Measurements from ENCODE around the gene ITPR3.
"Not testable (repeated sequence)": the region's sequence is repeated elsewhere in the genome, so short reads cannot be mapped to it uniquely, and the experiment has no call there.

The ITPR3 gene

GRCh38 chr6:33591424-33592032 is 29.6 kb upstream of the ITPR3 start:
- no peak for DNase-seq

DNA sequence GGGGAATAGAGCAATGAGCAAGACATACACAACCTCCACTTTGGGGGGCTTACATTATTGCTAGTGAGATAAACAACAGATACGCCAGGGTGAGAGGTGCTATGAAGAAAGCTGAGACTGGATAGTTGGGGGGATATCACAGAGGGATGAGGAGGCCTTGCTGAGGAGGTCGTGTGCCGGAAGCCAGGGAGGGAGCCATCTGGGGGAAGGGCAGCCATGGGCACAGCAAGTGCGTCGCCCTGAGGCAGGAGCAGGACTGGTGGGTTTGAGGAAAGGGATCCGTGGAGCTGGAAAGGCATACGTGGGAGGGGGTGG is 28.9 kb upstream of the ITPR3 start:
- no peak for DNase-seq

DNA sequence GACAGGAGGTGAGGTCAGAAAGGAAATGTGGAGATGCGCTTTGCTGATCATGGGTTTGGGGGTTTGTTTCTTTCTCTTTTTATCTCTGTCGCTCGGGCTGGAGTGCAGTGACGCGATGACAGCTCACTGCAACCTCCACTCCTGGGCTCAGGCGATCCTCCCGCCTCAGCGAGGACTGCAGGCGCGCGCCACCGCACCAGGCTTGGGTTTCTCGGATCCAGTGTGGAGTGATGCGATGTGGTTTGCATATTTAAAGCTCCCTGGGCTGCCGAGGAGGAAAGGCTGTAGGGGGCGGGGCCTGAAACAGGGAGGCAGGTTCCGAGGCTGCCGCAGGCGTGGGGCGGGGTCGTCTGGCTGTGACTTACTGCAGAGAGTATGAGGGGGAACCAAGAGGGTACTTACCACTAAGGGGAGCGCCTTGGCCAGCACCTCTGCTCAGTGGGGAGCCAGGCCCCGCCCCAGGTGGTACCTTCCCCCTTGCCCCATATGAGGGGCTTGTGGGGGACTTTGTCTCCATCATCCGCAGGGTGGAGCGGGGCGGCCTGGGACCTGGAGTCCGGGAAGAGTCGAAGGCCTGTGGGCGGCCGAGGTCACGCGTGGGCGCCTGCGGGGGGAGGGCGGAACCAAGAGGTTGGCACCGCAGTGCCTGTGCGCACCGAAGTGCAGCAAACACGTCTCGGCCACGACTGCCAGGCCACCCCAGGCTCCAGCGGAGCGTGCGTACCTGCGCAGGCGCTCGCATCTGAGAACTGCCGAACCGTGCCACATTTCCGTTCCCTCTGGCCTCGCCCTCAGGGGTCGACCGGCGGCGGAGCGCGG is 28.3 kb upstream of the ITPR3 start:
- no peak for DNase-seq

DNA sequence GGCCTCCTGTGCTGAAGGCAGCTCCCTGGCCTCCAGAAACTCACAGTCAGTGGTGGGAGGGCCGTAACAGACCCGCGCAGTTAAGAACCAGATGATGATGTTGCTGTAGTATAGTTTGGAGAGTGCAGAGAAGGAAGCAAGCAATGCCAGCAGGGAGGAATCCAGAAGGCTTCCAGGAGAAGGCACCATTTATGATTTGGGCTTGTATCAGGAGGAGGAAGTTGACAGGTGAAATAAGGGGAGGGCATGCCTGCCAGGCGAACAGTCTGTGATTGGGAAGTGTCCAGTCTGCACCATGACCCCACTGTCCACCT is 27.8 kb upstream of the ITPR3 start:
- no peak for DNase-seq

DNA sequence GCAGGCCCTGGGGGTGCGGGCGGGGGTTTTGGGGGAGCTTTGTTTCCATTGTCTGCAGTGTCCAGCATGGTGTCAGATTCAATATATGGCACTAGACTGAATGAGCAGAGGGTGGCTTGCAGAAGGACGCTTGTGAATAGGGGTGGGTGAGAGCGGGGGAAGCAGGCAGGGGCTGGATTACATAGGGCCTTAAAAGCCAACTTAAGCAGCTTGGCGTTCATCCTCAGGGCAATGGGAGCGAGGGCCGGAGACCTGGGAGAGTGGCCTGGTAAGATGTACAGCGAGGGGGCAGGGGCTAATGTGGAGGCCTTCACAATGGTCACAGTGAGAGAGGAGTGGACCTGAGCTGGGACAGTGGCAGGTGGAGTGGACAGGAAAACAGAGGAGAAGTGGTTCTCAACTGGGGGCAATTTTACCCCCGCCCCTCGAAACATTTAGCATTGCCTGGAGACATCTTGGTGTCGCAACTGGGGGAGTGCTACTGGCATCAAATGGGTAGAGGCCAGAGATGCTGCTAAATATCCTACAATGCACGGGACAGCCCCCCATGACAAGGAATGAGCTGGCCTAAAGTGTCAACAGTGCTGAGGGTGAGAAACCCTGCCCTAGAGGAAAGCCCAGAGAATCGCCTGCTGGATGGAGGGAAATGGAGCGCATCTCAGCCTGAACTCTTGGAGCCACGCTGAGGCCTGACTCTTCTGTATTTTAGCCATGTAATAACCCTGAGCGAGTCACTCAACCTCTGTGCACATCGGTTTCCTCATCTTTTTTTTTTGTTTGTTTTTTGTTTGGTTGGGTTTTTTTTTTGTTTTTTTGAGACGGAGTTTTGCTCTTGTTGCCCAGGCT is 25.9 kb upstream of the ITPR3 start:
- DNase-seq = no peak

GRCh38 chr6:33596894-33597293 is 24.2 kb upstream of the ITPR3 start:
- not testable (repeated sequence) for DNase-seq

- no peak for DNase-seq
These were observed 23.4 kb upstream of the ITPR3 start for GRCh38 chr6:33597551-33598322.

- DNase-seq = no peak
These were observed 21.6 kb upstream of the ITPR3 start for GRCh38 chr6:33599413-33599938.

GRCh38 chr6:33600761-33601160 is 20.4 kb upstream of the ITPR3 start:
- no peak for DNase-seq

DNA sequence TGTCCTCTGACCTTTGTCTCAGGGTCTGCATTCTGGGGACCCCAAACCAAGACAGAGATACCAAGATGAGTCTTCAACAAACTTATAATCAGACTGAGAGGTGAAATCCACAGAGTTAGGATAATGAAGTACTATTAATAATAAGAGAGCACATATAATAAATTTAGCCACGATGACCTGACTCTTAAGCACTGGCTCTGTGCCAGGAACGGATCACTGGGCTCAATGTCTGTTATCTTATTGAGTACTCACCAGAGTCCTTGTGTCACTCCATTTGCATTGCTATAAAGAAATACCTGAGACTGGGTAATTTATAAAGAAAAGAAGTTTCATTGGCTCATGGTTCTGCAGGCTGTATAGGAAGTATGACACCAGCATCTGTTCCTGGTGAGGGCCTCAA is 18.9 kb upstream of the ITPR3 start:
- DNase-seq = no peak

DNA sequence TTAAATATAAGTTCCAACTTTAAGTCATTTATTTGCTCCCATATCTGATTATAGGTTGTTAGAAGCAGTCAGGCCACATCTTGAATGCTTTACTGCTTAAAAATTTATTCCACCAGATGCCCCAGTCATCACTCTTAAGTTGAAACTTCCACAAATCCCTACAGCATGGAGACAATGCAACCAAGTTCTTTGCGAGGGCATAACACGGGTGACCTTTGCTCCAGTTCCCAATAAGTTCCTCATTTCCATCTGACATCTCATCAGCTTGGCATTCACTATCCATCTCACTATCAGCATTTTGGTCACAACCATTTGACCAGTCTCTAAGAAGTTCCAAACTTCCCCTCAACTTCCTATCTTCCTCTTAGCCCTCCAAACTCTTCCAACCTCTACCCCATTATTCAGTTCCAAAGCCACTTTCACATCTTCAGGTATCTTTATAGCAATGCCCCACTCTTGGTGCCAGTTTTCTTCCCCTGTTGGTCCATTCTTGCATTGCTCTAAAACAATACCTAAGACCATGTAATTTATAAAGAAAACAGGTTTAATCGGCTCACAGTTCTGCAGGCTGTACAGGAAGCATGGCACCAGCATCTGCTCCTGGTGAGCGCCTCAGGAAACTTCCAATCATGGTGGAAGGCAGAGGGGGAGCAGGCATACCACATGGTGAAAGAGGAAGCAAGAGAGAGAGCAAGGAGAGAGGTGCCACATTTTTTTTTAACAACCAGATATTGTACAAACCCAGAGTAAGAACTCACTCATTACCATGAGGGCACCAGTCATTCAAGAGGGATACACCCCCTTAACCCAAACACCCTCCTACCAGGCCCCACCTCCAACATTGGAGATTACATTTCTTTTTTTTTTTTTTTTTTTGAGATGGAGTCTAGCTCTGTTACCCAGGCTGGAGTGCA is 15.9 kb upstream of the ITPR3 start:
- DNase-seq = peak; percentile 30 to 47

DNA sequence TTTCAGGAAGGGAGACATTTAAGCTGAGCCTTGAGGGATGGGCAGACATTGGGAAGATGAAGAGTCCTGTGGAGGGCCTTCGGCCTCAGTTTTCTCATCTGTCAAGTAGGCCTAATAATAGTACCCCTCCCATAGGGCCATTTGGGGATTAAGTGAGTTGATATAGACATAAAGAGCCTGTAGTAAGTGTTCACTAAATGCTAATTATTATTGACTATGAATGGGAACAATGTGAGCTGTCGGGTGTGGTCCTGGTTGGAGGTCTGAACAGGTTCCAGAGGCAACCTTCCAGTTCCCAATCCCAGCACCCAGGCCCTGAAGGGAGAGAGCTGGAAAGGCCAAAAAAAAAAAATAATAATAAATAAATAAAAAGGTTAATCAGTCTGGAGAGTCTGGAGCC is 14.5 kb upstream of the ITPR3 start:
- DNase-seq = no peak

DNA sequence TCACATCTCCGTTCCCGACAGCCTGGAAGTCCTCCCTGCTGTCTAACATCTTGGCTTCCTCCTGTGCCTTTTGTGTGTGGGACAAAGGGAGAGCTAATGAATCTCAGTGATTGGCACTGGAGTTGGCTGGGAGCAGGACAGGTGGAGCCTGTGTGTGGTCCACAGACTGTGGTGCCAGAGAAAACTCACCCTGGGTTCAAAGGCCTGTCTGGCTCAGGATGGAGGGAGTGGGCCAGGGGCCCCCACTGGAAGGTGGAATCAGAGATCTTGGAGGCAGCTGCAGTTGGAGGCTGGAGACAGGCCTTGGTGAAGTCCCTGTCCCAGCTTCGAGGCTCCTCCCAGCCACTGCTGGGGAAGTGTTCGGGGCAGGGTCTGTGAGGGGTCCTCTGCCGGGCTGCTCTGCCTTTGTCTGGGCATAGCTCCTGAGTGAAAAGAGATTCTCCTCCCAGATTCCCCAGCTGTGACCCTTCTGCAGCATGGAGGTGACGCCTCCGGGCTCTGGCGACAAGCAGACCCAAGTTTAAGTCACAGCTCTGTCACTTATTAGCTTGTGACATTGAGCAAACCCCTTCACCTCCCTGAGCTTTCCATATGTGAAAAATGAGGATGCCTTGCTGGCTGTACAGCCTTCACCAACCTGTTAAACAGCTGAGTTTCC is 13.9 kb upstream of the ITPR3 start:
- DNase-seq = no peak

DNA sequence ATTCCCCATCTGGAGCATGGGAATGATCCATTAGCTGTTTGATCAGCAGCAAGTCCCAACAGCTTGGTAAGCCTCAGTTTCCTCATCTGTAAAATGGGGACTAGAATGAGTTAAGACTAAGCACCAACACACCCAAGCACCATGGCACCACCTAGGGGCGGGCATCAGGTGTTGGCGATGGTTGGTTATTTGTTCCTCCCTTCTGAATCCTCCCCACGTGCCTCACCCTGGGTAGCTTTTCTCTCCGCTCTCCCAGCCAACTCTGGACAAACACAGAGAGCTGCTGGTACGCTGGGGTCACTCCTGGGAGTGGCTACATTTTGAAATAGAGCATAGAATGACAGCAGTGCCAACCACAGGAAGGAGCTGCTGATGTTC is 13.3 kb upstream of the ITPR3 start:
- no peak for DNase-seq

DNA sequence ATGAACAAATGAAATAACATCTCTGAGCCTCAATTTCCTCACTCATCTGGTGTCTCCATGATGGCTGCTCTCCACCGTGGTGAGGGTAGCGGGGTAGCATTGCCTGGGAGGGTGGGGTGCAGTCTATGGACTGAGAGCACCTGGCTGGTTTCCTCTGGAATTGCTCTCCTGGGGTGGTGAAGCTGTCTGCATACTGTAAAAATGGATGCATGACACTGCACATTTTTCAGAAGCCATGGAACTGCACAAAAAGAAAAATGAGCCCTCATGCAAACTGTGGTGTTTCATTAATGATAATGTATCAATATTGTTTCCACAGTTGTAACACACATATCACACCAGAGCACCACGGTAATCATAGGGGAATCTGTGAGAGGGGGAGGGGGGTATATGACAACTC is 12.1 kb upstream of the ITPR3 start:
- DNase-seq = no peak

- DNase-seq = no peak
These were observed 11.6 kb upstream of the ITPR3 start for GRCh38 chr6:33609528-33609927.

GRCh38 chr6:33610067-33610466 is 11.1 kb upstream of the ITPR3 start:
- no peak for DNase-seq

GRCh38 chr6:33610779-33611732 is 10.1 kb upstream of the ITPR3 start:
- no peak for DNase-seq

DNA sequence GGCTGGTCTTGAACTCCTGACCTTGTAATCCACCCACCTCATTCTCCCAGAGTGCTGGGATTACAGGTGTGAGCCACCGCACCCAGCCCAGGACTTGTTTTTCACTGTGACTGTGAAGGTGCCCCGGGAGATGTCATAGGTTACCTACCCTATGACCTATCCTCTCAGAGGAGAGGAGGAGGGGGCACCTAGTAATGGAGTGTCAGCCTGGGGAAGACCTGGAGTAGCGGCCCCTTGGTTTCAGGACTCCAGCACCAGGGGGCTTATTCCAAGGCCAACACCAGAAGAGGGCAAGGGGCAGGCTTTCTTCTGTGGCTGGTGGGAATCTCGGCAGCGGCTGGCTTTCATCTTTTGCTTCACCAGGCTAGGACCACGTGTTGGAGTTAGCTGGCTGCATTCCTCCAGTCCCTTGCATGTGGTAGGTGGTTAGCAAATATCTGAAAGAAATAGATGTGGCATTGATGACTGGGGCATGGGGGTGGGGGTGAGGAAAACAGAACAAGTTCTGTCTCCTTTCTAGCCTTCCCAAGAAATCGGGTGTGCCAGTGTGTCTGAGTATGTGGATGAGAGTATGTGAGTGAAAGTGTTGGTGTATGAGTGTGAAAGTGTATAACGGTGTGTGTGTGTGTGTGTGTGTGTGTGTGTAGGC is 7.9 kb upstream of the ITPR3 start:
- DNase-seq = no peak

- no peak for DNase-seq
These were observed 7.3 kb upstream of the ITPR3 start for GRCh38 chr6:33613795-33614168.
